NCI-H345 treated with DMSO at 0.1 percent for 48 hours (cell line): Measurements from ENCODE around the gene PABPN1.
A peak's percentile ranks its signal among the peaks of the same experiment; 100 is the strongest.
"Not testable (repeated sequence)": the region's sequence is repeated elsewhere in the genome, so short reads cannot be mapped to it uniquely, and the experiment has no call there.

Experiments used
- DNase-seq: peaks from one replicate; lab custom pipeline; 2025; ENCODE audit not compliant: unreplicated experiment; lab: John Stamatoyannopoulos, UW

Gene PABPN1

DNA sequence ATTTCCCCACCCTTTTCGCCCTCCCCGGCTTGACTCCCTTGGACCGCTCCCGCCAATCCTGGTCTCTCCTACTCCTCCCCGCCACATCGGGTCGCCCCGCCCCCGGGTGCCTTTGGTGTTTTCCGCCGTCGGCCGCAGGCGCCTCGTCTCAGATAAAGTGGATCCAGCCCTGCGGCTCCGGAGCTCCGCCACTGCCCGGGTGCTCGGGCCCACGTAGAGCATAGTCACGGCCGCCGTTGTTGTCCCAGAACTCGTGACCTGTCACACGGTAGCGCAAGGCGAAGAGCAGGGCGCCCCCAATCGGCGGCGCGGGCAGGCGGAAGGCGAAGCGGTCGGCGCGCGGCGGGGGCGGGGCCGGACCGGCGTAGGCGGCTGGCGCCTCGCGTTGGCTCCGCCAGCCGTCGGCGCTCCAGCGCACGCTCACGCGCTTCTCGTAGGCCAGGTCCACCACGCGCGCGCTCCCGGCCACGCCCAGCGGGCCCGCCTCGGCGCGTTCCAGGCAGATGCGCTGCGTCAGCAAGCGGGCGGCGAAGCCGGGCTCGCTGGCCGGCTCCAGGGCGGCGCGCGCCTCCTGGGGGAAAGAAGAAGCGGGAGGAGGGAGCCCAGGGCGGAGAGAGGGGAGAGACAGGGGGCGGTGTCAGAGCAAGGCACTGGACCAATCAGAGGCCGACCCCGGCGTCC is 19.8 kb upstream of the PABPN1 start:
- DNase-seq = peak; percentile 95

DNA sequence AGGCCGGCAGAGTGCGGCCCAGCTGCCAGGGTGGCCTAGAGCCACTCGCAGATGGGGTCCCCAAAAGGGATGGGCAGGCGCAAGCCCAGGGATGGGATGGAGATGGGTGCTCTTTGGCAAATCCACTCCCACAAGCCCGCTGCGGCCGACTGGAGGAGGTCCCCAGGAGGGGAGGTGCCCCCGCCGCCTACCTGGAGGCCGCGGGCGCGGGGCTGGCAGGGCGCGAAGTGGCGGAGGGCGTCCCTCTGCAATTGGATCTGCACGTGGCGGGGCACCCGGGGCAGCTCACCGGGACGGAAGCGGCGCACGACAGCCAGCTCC is 19.3 kb upstream of the PABPN1 start:
- no peak for DNase-seq

GRCh38 chr14:23302290-23303225 is 18.7 kb upstream of the PABPN1 start, which contains the start of gene PPP1R3E:
PPP1R3E (minus strand) TSS chr14:23302859; CDS start chr14:23302576, 283 bp downstream.
- peak; percentile 73 for DNase-seq

- peak; percentile 62 for DNase-seq
These were observed 14.7 kb upstream of the PABPN1 start, which contains the start of gene BCL2L2 for GRCh38 chr14:23306412-23307145. BCL2L2 (plus strand) TSS chr14:23306833; CDS start chr14:23307768, 935 bp downstream.

GRCh38 chr14:23307146-23307530 is 14.1 kb upstream of the PABPN1 start:
- no peak for DNase-seq

DNA sequence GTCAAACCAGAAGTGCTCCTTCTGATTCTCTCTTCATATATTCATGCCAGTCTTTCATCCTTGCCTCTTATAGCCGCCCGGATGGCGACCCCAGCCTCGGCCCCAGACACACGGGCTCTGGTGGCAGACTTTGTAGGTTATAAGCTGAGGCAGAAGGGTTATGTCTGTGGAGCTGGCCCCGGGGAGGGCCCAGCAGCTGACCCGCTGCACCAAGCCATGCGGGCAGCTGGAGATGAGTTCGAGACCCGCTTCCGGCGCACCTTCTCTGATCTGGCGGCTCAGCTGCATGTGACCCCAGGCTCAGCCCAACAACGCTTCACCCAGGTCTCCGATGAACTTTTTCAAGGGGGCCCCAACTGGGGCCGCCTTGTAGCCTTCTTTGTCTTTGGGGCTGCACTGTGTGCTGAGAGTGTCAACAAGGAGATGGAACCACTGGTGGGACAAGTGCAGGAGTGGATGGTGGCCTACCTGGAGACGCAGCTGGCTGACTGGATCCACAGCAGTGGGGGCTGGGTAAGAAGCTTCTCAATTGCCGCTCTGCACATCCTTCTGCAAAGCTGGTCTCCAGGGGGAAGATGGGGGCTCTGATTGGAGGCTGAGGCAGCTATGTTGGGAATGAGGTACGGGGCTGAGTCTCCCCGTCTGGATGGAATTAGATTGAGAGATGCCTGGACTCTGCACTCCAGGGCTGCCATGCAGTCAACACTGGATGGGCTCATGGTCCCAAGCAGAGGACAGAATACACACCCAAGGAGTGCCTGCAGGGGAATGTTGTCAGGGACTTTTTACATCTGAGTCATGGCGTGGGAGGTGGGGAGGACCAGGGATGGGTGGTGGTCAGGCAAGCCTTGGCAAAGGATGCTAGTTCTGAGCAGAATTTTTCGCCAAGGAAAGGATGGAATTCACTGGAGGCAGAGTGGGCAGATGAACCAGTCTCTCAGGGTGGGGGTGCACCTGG is 13.3 kb upstream of the PABPN1 start:
- DNase-seq = no peak

- DNase-seq = no peak
These were observed 12.4 kb upstream of the PABPN1 start for GRCh38 chr14:23308721-23309445.

- no peak for DNase-seq
These were observed 10.7 kb upstream of the PABPN1 start for GRCh38 chr14:23310546-23310945.

DNA sequence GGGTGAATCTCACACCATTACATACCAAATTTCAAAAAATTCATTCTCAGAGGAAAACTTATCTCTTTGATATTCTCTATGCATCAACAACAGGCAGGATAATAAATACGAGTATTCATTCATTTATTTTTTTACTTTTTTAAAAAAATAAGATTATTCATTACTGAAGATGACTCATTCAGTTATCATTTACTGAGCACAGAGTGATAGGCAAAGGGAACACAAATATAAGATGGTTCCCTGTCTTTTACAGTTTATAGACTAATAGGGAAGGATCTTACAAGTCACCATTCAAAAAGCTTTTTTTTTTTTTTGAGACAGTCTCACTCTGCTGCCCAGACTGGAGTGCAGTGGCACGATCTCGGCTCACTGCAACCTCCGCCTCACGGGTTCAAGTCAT is 5.0 kb upstream of the PABPN1 start:
- DNase-seq = no peak

DNA sequence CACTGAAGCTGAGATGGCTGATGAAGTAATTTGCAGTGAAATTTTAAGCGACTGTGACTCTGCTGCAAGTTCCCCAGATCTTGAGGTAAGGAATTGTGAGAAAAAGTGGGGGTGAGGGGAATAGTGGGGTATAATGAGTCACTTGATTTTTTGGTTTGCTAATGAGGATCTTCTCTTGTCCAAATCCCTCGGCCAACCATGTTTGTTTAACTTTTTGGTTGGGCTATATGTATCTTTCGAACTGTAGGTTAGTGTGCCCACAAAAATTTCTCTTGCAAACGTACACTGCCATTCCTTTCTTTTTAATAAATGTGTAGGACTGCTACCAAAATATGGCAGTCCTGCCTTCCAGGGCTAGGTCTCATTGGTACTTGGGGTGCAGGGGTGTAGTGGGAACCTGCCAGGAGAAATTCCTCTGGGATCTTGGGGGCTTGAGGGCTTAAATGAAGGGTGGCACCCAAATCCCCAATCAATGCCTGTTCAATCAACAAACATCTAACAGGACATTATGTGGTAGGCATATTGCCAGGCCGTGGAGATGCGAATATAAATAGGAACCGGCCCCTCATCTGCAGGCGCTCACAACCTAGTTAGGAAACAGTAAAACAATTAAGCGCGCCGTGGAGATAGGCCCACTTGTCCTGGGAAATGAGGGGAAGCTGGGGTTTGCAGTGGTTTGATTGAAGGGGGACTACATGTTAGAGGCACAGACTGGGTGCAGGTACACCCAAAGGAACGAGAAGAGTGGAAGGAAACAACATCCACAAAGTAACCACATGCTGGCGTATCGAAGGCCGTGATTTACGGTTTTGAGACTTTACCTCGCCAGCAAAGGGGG is 1.3 kb upstream of the PABPN1 start:
- no peak for DNase-seq

GRCh38 chr14:23321572-23322547 is 603 bp downstream of the PABPN1 start:
- DNase-seq = no peak

GRCh38 chr14:23322568-23323517 is 1.6 kb downstream of the PABPN1 start:
- no peak for DNase-seq

DNA sequence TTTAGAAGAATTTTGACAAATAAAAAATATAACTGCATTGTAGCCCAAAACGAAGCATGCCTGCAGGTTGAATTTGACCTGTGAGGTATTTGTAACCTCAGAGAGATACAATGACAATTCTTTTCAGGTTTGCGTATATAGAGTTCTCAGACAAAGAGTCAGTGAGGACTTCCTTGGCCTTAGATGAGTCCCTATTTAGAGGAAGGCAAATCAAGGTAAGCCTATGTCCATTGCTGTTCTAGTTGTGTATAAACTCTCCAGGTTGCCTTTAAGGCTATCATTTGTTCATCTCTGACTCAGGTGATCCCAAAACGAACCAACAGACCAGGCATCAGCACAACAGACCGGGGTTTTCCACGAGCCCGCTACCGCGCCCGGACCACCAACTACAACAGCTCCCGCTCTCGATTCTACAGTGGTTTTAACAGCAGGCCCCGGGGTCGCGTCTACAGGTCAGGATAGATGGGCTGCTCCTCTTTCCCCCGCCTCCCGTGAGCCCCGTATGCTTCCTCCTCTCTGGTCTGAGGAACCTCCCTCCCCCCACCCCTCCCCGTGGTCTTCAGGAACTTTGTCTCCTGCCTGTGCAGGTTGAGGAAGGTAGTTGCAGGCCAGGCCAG is 2.7 kb downstream of the PABPN1 start:
- no peak for DNase-seq

- no peak for DNase-seq
These were observed 3.2 kb downstream of the PABPN1 start for GRCh38 chr14:23324455-23324846.

DNA sequence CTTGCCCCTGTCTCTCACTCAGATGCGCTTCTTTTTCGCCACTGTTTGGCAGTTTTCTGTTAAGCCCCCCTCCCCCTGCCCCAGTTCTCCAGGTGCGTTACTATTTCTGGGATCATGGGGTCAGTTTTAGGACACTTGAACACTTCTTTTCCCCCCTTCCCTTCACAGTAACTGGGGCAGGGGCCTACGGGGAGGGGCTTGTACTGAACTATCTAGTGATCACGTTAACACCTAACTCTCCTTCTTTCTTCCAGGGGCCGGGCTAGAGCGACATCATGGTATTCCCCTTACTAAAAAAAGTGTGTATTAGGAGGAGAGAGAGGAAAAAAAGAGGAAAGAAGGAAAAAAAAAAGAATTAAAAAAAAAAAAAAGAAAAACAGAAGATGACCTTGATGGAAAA is 3.7 kb downstream of the PABPN1 start:
- no peak for DNase-seq

GRCh38 chr14:23325746-23326145 is 4.5 kb downstream of the PABPN1 start:
- not testable (repeated sequence) for DNase-seq
